Activated CD4-positive, alpha-beta T cell treated with anti-CD3 and anti-CD28 coated beads for 48 hours (primary cell): Measurements from ENCODE around the gene NELFB.
"Not testable (repeated sequence)": the region's sequence is repeated elsewhere in the genome, so short reads cannot be mapped to it uniquely, and the experiment has no call there.

Experiments used
- DNase-seq: peaks from one replicate; pipeline ENCODE4 v3.0.0-alpha.2; 2020

The NELFB gene

GRCh38 chr9:137236238-137236935 lies 18.7 kb upstream of the NELFB start:
- DNase-seq = peak; percentile 95

DNA sequence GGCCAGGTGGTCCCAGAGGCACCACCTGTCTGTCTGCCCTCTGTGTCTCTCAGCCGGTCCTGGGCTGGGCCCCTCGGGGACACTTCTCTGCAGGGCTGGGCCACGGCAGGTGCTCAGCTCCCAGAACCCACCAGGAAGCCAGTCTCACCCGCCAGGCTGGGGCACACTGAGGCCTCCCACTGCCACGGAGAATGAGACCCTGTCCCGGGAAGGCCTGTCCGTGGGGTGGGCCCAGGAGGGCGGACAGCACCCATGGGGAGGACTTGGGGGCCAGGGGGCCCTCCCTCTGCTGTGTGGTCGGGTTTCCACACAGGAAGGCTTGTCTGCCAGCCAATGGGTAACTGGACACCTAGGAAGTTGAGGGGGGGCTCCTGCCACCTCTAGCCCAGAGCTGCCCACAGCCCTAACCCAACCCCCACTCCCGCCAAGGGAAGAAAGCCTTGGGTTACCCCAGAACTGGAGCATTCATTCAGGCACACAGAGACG lies 18.1 kb upstream of the NELFB start:
- no peak for DNase-seq

DNA sequence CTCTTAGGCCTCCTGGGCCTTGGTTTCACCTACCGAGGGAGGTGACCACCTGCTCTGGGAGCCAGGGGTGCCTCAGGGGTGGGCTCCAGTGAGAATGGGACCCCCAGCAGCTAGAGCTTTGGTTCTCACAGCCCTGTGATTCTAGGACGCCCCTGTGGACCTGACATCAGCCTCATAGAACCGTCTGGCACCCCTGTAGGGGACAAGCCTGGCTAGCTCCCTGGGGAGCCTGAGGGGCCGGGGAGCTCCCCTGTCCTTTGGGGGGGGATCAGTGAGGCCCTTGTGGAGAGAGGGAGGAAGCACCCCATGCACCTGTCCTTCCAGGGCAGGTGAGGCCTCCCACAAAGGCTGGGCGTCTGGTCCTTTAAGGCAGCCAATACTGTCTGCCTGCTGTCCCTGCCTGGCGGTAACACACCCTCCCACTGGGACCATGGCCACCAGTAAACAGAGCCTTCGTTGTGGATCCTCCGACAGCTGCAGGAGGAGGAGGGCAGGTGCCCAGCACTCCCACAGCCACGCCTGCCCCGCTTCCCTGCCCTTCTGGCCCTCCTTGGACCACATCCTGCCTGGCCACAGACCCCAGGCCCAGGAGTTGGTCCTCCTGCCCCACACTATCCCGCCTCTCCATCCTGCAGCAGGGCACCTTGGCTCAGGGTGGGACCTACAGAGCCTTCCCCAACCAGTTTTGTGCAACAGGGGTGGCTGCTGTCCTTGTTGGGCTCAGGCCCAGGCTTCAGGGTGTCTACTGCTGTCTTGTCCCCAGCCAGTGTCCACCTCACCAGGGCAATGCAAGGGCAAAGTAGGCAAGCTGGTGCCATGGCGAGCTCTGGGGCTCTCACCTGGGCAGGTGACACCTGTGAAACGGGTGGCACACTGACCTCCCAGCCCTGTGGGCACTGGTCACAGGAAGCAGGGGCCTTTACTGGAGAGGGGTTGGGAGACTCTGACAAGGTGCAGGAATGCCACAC lies 17.1 kb upstream of the NELFB start:
- no peak for DNase-seq

DNA sequence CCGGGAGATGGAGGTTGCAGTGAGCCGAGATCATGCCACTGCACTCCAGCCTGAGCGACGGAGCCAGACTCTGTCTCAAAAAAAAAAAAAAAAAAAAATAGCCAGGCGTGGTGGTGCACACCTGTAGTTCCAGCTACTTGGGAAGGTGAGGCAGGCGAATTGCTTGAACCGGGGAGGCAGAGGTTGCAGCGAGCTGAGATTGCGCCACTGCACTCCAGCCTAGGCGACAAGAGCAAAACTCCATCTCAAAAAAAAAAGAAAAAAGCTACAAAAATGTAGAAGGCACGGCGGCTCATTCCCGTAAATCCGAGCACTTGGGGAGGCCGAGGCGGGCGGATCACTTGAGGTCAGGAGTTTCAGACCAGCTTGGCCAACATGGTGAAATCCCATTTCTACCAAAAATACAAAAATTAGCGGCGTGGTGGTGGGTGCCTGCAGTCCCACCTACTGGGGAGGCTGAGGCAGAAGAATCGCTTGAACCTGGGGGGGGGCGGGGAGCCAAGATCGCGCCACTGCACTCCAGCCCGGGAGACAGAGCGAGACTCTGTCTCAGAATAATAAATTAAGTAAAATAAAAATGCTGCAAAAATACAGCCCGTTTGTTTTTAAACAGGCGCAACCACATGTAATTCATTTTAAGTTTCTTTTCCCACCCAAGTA lies 15.5 kb upstream of the NELFB start:
- not testable (repeated sequence) for DNase-seq

- DNase-seq = peak; percentile 76
These were observed 14.7 kb upstream of the NELFB start for GRCh38 chr9:137240318-137240840.

GRCh38 chr9:137240841-137241489 lies 14.2 kb upstream of the NELFB start, which contains the start of gene TUBB4B:
TUBB4B (plus strand) TSS chr9:137241287; CDS start chr9:137241361, 74 bp downstream.
- DNase-seq = peak; percentile 98

- DNase-seq = peak; percentile 73
These were observed 13.4 kb upstream of the NELFB start for GRCh38 chr9:137241490-137242268.

- no peak for DNase-seq
These were observed 12.6 kb upstream of the NELFB start for GRCh38 chr9:137242269-137243203.

- DNase-seq = not testable (repeated sequence)
These were observed 11.9 kb upstream of the NELFB start for GRCh38 chr9:137243266-137243625.

- no peak for DNase-seq
These were observed 11.3 kb upstream of the NELFB start for GRCh38 chr9:137243626-137244485.

GRCh38 chr9:137244486-137245449 lies 10.4 kb upstream of the NELFB start:
- DNase-seq = no peak

DNA sequence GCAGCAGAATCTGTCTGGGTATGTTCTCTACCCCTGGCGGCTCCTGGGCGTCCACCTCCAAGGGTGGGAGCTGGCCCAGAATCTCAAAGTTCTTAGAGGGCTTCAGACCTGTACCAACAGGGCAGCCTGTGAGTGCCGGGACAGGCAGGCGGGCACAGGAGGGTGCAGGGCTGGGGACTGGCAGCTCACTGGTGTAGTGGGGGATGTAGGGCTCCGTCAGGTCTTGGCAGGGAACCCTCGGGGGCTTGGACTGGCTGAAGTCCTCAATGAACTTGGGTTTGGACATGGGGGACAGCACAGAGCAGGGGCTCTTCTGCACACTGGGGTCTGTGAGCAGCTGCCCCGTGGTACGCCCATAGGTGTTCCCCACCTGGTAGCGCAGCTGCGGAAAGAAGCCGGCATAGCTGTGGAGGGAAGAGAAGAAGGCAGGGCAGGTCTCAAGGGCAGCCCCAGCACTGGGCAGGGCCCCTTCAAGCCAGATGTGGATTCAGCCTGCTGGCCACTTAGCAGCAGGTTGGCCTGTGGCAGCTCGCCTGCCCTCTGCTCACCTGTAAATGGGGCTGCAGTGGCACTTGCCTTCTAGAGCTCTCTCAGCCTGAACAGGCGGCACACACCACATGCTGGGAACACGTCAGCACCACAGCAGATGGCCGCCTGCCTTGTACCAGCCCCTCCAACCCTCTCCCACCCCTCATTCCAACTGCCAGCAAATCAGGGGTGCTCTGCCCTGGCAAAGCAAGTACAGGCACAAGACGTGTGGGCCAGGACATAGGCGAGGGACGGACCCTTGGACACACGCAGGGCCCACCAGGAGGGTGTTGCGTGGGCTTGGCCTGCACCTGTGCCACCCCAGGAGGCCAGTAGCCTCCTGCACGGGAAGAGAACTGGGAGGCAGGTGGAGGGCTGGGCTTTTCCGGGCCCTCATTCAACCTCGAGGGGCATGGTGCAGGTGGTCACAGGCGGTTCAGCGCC lies 9.4 kb upstream of the NELFB start:
- DNase-seq = no peak

- DNase-seq = no peak
These were observed 7.8 kb upstream of the NELFB start for GRCh38 chr9:137247135-137247915.

GRCh38 chr9:137247916-137248175 lies 7.3 kb upstream of the NELFB start:
- DNase-seq = no peak

- DNase-seq = no peak
These were observed 4.6 kb upstream of the NELFB start for GRCh38 chr9:137250329-137251193.

GRCh38 chr9:137251194-137251461 lies 4.0 kb upstream of the NELFB start, which contains the start of gene STPG3:
STPG3 (plus strand) TSS chr9:137251286; CDS start chr9:137251287, 1 bp downstream.
- no peak for DNase-seq
